Measurements from ENCODE around the gene RAB38.

GRCh38 chr11:88119561-88119960, 55.7 kb downstream of the RAB38 start:
- TF ChIP-seq, protein P1, sequence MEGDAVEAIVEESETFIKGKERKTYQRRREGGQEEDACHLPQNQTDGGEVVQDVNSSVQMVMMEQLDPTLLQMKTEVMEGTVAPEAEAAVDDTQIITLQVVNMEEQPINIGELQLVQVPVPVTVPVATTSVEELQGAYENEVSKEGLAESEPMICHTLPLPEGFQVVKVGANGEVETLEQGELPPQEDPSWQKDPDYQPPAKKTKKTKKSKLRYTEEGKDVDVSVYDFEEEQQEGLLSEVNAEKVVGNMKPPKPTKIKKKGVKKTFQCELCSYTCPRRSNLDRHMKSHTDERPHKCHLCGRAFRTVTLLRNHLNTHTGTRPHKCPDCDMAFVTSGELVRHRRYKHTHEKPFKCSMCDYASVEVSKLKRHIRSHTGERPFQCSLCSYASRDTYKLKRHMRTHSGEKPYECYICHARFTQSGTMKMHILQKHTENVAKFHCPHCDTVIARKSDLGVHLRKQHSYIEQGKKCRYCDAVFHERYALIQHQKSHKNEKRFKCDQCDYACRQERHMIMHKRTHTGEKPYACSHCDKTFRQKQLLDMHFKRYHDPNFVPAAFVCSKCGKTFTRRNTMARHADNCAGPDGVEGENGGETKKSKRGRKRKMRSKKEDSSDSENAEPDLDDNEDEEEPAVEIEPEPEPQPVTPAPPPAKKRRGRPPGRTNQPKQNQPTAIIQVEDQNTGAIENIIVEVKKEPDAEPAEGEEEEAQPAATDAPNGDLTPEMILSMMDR (conservative IDR thresholded peaks at IDR 0.05; ENCODE audit: low read depth in 2 of 2) = no peak
- TF ChIP-seq EZH2 (IDR thresholded peaks at IDR 0.05; ENCODE audit: low read depth, unreplicated experiment) = no peak
- TF ChIP-seq STAT1 (IDR thresholded peaks at IDR 0.05; ENCODE audit: unreplicated experiment) = no peak
- TF ChIP-seq EZH2phosphoT487 (IDR thresholded peaks at IDR 0.05; ENCODE audit: unreplicated experiment) = no peak
- TF ChIP-seq REST (IDR thresholded peaks at IDR 0.05; ENCODE audit: unreplicated experiment) = no peak
- TF ChIP-seq POLR2AphosphoS5 (IDR thresholded peaks at IDR 0.05; ENCODE audit: low read depth) = no peak
- TF ChIP-seq CREB1 (CRISPR knock-in tag; IDR thresholded peaks at IDR 0.05; ENCODE audit: low read depth) = no peak
- TF ChIP-seq ZNF462 (CRISPR knock-in tag; IDR thresholded peaks at IDR 0.05) = no peak
- no peak for TF ChIP-seq JUNB (IDR thresholded peaks at IDR 0.05; ENCODE audit: unreplicated experiment)
- TF ChIP-seq, protein P2, sequence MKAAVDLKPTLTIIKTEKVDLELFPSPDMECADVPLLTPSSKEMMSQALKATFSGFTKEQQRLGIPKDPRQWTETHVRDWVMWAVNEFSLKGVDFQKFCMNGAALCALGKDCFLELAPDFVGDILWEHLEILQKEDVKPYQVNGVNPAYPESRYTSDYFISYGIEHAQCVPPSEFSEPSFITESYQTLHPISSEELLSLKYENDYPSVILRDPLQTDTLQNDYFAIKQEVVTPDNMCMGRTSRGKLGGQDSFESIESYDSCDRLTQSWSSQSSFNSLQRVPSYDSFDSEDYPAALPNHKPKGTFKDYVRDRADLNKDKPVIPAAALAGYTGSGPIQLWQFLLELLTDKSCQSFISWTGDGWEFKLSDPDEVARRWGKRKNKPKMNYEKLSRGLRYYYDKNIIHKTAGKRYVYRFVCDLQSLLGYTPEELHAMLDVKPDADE (IDR thresholded peaks at IDR 0.05) = no peak
- TF ChIP-seq ZNF114 (CRISPR knock-in tag; IDR thresholded peaks at IDR 0.05) = no peak
- TF ChIP-seq NANOG (IDR thresholded peaks at IDR 0.05; ENCODE audit: borderline replicate concordance) = no peak

Data from GM23338 (cell line).